GM21367 (cell line): ENCODE results near the gene ERICH3.

Source experiments
- ATAC-seq: cut with Tn5 transposase; IDR thresholded peaks from one replicate; pipeline ENCODE4 v1.9.1; 2021; ENCODE audit not compliant: unreplicated experiment

ERICH3 gene, protein sequence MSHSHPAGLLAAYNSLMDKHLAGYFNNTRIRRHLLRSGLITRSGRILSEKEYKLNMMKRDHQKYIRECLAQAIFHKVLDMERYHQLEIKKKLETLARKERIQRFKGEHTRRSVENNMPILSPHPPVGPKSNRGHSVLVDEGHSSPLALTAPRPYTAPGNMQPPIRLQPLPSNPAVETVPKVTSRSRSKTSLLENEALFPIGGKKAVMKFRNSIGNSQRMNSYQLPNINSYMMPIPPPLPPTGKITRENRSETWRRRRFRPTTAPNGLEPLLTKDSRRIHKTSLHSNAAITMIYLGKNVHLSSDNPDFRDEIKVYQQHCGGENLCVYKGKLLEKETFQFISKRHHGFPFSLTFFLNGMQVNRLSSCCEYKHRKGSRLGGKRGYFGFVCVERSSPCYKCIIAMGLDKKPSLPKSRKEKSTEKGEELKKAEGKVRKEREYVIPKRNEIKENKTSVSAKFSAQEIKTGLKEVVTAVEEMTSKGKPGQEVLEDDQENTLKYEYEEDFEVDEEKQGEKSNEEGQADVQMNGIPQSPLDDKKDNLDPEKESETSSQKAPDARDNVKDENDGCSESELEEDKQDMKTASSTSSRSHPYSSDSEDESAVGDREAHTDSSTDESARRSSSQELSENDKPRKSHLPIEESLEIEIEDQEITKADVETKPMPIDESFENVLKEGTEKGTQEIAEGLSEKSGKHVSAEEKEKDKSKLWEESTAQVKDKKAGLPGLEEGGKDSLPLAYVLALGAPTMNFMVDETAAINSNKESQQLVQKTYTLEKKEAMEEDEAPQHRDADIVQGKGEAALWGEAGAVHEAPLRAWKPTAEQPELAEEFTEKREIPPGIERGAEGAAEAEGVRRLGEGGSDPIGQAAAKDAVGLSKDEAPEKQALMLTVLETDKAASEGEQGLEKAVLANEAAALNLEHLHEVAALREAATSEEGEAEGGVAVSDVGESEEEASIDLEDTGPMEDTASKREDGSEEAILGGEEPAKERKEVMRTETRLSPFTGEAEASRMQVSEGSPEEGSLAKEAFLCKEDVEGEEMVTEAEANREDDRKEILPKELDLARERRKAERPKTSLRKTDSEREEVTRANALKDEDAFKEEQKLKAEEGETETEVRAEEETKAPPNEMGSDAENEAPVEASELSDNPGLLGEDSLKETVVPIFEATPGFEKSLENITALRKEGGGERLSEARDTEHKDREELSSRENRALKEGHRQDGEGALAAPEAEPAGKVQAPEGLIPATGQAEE (N-terminal part only)

GRCh38 chr1:74673351-74674111 is at the start of gene ERICH3:
Gene ERICH3 (minus strand): TSS chr1:74673792. CDS start chr1:74673519, 273 bp downstream.
- ATAC-seq = peak; percentile 53

DNA sequence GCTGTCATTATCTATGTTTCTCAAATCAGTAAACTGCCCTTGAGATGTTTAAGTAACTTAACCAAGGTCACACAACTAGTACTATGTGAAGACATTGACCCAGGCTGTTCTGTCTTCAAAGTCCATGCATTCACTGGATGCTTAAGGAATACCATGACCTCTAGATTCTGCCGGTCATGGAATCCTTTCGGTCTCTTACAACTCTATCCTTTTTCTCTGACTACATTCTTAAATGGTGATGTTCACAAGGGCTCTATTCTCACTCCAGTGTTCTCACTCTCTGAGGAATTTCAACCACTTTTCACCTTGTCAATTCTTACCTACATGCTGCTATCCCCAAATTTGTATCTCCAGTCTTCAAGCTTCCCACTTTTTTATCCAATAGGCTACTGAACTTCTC is 44.0 kb upstream of the ERICH3 start:
- ATAC-seq = no peak

- no peak for ATAC-seq
Observed at GRCh38 chr1:74716822-74717221, 43.2 kb upstream of the ERICH3 start.

- ATAC-seq = no peak
Observed at GRCh38 chr1:74715806-74716205, 42.2 kb upstream of the ERICH3 start.

GRCh38 chr1:74715236-74715502 is 41.6 kb upstream of the ERICH3 start:
- no peak for ATAC-seq

DNA sequence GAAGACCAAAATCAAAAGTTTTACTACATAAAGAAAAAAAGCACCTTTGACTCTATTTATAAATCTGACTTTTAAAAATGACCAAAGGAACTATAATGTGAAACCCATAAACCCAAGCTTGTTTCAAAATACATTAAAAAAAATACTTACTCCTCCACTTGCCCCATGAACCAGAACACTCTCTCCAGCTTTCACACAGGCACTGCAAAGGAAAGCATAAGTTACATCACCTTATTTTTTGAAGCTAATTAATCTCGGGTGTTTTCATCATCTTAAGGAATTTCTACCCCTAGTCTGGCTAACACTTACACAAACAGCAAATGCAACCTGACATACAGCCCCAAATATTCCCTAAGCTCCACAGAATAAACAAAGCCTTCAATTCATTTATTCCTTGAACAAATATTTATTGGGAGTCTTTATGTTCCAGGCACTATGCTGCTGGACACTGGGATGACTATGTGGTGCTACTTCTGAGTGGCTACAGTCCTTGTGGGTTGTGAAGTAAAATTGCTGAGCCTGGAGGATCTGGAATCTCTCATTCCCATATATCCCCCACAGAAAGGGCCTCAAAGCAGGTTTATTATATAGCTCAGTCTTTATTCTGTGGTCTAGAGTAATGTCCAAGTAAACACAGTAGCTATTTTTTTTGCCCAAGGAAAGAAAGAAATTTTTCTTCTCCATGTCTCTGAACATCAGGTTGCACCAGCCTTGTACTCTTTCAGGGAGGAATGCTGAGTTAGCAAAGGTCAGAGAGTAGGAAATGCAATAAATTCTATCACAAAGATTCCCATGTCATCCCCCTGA is 41.0 kb upstream of the ERICH3 start:
- peak; percentile 73 for ATAC-seq

DNA sequence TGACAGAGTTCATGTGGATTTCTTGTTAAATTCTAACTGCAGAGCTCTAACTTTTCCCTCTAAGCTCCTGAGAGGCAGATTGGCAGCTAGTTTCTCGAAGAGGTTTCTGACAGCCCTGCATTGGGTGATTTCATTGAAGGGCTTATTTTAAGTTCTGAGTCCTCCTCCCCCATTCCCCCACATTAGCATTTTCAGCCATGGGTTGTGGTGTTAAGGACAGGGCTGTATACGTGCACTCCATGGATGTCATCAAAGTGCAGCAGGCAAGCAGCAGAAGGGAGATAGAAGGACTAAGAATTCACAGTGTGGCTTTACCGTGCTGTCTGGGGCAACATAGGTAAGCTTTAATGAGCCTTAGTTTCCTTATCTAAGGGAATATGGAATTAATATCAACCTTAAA is 40.3 kb upstream of the ERICH3 start:
- no peak for ATAC-seq

DNA sequence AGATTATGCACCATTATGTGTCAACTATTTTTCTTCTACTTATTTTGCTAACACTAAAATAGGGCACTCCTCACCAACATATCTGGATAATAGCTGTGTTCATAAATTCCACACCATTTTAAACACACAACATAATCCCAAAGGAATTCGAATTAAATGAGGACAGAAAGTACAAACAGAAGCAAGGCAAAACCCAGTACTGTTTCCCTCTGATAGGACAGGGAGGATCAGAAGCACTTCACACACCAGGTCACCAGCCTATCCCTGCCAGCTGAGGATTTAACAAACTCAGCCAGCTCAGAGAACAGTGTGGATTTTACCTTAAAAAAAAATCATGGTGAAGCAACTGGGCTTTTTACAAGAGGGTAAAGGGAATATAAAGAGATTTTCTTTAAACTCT is 39.3 kb upstream of the ERICH3 start:
- no peak for ATAC-seq

DNA sequence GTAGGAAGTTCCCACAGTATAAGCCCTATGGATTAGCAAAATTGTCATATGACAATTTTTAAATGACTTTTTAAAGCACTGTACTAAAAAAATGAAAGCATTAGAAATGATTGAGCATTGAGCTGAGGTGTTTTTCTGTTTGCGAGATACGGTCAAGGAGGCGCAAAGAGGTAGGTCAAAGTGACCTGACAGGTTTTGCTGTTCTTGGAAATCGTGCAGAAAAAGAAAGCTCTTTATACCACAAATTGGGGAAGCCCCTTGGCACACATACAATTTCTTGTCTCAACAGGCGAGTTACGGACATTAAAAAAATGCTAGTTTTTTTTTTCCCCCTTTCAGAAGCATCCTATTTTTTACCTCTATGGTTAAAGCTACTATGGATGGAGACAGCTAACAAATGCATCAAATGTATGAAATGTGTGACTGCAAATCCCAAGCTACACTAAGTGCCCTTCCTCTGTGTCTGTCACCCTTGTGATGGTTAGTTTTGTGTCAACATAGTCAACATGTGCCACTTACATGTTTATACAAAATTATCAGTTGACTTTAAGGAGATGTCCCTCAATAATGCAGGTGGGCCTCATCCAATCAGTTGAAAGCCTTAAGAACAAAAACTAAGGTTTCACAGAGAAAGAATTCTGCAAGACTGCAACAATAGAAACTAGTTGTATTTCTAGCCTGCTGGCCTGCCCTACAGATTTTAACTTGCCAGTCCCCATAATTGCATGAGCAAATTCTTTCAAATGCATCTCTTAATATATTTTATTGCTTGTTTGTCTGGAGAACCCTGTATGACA is 30.0 kb upstream of the ERICH3 start:
- ATAC-seq = no peak

GRCh38 chr1:74699331-74699730 is 25.7 kb upstream of the ERICH3 start:
- ATAC-seq = no peak

- ATAC-seq = no peak
Observed at GRCh38 chr1:74697832-74698231, 24.2 kb upstream of the ERICH3 start.

DNA sequence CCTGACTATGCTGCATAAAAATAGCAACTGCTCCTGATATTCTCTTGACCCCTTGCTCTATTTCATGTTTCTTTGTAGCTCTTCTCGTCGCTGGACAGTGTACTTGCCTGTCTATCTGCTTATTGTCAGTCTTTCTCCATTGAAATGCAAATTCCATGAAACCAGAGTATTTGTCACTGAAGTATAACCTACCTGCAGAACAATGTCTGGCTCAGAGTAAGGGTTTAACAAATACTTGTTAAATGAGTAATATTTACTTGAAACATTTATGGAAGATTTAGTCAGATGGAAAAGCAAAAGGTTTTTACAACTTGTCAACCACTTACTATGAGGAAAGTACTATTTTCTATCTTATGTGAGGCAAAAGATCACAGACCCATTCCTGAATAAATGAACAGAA is 19.9 kb upstream of the ERICH3 start:
- ATAC-seq = no peak

GRCh38 chr1:74690909-74691308 is 17.3 kb upstream of the ERICH3 start:
- no peak for ATAC-seq

DNA sequence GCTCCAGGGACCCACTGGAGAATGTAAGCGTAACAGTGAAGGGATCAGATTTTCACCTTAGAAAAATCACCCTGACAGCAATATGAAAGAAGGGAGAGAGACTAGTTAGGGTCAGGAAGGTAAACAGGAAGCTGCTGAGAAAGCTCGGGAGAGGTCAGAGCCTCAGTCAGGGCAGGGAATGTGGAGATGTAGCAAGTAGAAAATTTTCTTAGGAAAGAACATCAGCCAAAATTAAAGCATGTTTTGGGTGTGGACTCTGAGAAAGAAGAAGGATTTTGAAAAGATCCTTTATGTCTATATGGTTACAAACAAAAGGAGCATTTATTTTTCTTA is 16.7 kb upstream of the ERICH3 start:
- ATAC-seq = no peak

- peak; percentile 71 for ATAC-seq
Observed at GRCh38 chr1:74689621-74690363, 16.2 kb upstream of the ERICH3 start.

- no peak for ATAC-seq
Observed at GRCh38 chr1:74686928-74687327, 13.3 kb upstream of the ERICH3 start.

DNA sequence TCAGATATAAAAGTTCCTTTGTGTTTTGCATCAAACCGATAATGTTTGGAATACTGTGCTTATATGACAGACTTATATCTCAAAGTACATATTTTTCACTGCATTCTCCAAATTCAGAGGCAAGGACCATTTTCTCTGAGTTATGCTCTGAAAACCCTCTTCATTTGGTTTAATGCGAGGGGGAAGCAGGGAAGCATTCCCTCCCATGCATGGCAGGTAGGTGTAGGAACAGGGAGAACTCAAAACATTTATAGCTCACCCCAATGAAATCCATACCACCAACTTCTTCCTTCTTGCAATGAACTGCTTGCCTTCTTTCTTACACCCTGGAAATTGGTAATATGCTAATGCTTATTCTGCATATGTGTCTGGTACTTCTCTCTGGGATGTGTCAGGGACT is 10.7 kb upstream of the ERICH3 start:
- no peak for ATAC-seq

DNA sequence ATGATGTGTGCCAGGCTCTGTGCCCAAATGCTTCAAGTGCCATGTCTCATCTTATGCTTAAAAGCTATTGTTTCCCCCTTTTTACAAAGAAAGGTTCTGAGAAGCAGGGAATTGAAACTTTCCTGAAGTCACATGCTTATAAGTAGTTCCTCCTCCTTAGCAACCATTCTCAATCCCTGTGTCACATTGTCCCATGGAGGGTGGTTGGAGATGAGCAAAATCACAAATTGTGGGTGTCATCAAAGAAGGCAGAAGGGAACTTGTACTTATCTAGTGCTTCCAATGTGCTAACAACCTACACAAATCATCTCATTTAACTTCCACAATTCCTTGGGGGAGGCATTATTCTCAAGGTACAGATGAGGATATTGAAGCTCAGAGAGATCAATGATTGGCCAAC is 10.1 kb upstream of the ERICH3 start:
- no peak for ATAC-seq

DNA sequence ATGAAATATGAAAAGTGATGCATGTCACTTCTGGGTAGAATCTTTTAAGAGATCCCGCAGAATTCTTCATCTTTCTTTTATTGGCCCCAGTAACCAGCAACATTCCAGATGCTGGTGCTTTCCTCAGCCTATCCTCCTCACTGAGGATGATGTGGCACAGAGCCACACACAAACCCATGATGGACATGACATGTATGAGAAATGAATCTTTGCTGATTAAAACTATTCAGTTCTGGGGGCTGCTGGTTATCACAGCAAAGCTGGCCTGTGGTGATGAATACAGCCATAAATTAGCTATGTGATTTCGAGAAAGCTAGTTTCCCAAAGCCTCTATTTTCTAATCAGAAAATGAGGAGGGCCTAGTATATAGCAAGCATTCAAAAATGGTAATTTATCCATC is 8.3 kb upstream of the ERICH3 start:
- no peak for ATAC-seq
